ENCODE measurements around the gene KIF2C.
"Not testable (repeated sequence)": the region's sequence is repeated elsewhere in the genome, so short reads cannot be mapped to it uniquely, and the experiment has no call there.

KIF2C gene

GRCh38 chr1:44812822-44813543 is 73.3 kb downstream of the KIF2C start:
- DNase-seq (ENCODE audit: low read depth): no peak

GRCh38 chr1:44815926-44816325 is 76.3 kb downstream of the KIF2C start:
- not testable (repeated sequence) for DNase-seq (ENCODE audit: low read depth)

- DNase-seq (ENCODE audit: low read depth): no peak
These were observed 77.7 kb downstream of the KIF2C start for GRCh38 chr1:44817307-44817706.

Measured in HS-27A (cell line).